SK-N-SH (cell line): ENCODE results near the gene EPM2A. TPM values are rescaled to one million over a fixed set of nuclear protein-coding genes. Genes with fewer than 3 reads are reported as not detected.
A peak's percentile ranks its signal among the peaks of the same experiment; 100 is the strongest.

Experiments used
- CTCF ChIA-PET: fragments of 300-600, 350-600 bp; formaldehyde crosslinking; extraction: SDS; loops from one replicate; lab custom pipeline; 2021; lab: Yijun Ruan, JAX
- POLR2A ChIA-PET: fragments of 350-600 bp; sonication (Branson Sonifier 250); formaldehyde crosslinking; extraction: SDS; loops from one replicate; lab custom pipeline; 2020; ENCODE audit warnings: antibody characterized with exemption, inconsistent platforms; lab: Yijun Ruan, JAX
- DNase-seq: peaks from one replicate; pipeline ENCODE4 v3.0.0; 2012
- H2AFZ ChIP-seq: fragments of 200-600 bp; sonication (generic); 2 replicates; pipeline ENCODE4 v1.8.1; 2016; ENCODE audit warnings: antibody characterized with exemption, mild to moderate bottlenecking, low read depth
- H3F3A ChIP-seq: fragments of 200-600 bp; sonication (generic); replicated peaks from 2 replicates; pipeline ENCODE3; 2016; ENCODE audit warnings: antibody characterized with exemption, mild to moderate bottlenecking; ENCODE audit not compliant: insufficient read depth
- H3K27ac ChIP-seq, 2 experiments: fragments of 200-500 bp in 1 of 2; fragments of 200-600 bp in 1 of 2; sonication (Bioruptor generic) in 1 of 2; sonication (generic), shearing (Covaris generic) in 1 of 2; 2 replicates each; pipeline versions ENCODE4 v1.5.1 to v1.6.1; 2014 to 2016; ENCODE audit warnings: low read depth in 2 of 2, inconsistent platforms in 1 of 2, low read length in 1 of 2, mild to moderate bottlenecking in 1 of 2, mixed read lengths in 1 of 2
- H3K27me3 ChIP-seq: fragments of 200-600 bp; sonication (generic), shearing (Covaris generic); 2 replicates; pipeline ENCODE4 v1.6.1; 2016; ENCODE audit warnings: mixed run types; ENCODE audit not compliant: insufficient read depth
- H3K36me3 ChIP-seq, 2 experiments: fragments of 200-500 bp in 1 of 2; fragments of 200-600 bp in 1 of 2; sonication (Bioruptor generic) in 1 of 2; sonication (generic) in 1 of 2; replicated peaks in 1 of 2; 2 replicates each; pipeline versions ENCODE3 to v1.5.1; 2014 to 2016; ENCODE audit warnings: low read length in 1 of 2, mild to moderate bottlenecking in 1 of 2; ENCODE audit not compliant: insufficient read depth in 2 of 2, control insufficient read depth in 1 of 2
- H3K4me1 ChIP-seq, 2 experiments: fragments of 200-500 bp in 1 of 2; fragments of 200-600 bp in 1 of 2; sonication (Bioruptor generic) in 1 of 2; sonication (generic), shearing (Covaris generic) in 1 of 2; 2 replicates each; pipeline versions ENCODE4 v1.5.1 to v1.6.1; 2014 to 2016; ENCODE audit warnings: low read depth in 1 of 2, low read length in 1 of 2, mixed run types in 1 of 2; ENCODE audit not compliant: insufficient read depth in 2 of 2, control insufficient read depth in 1 of 2
- H3K4me2 ChIP-seq: fragments of 200-600 bp; sonication (generic), shearing (Covaris generic); 2 replicates; pipeline ENCODE4 v1.6.1; 2017; ENCODE audit warnings: mixed run types
- H3K4me3 ChIP-seq, 2 experiments: fragments of 200-500 bp in 1 of 2; fragments of 200-600 bp in 1 of 2; sonication (Bioruptor generic) in 1 of 2; sonication (generic), shearing (Covaris generic) in 1 of 2; 2 replicates each; pipeline versions ENCODE4 v1.5.1 to v1.8.1; 2014 to 2016; ENCODE audit warnings: low read depth in 2 of 2, inconsistent platforms in 1 of 2, low read length in 1 of 2, mild to moderate bottlenecking in 1 of 2, mixed read lengths in 1 of 2, moderate library complexity in 1 of 2
- H3K79me2 ChIP-seq: fragments of 200-600 bp; sonication (generic); 2 replicates; pipeline ENCODE4 v1.8.1; 2017; ENCODE audit warnings: mild to moderate bottlenecking; ENCODE audit not compliant: insufficient read depth
- H3K9ac ChIP-seq: fragments of 200-600 bp; sonication (generic); 2 replicates; pipeline ENCODE4 v1.6.1; 2017; ENCODE audit warnings: mixed run types
- H3K9me2 ChIP-seq: fragments of 200-600 bp; sonication (generic); 2 replicates; pipeline ENCODE4 v1.6.1; 2017; ENCODE audit warnings: mixed run types
- H3K9me3 ChIP-seq: fragments of 200-600 bp; sonication (generic); 2 replicates; pipeline ENCODE4 v1.6.1; 2017; ENCODE audit warnings: mixed run types, mild to moderate bottlenecking, moderate library complexity
- H4K20me1 ChIP-seq: fragments of 200-600 bp; sonication (generic); 2 replicates; pipeline ENCODE4 v1.6.1; 2017; ENCODE audit warnings: mild to moderate bottlenecking, mixed run types; ENCODE audit not compliant: insufficient read depth
- CHD2 ChIP-seq: fragments of 150-350 bp; IDR thresholded peaks from 2 replicates; pipeline ENCODE4 v1.6.1; 2018; ENCODE audit warnings: low read length; ENCODE audit not compliant: partially characterized antibody
- ELF1 ChIP-seq: IDR thresholded peaks from 2 replicates; pipeline ENCODE4 v1.4.0; 2012
- EP300 ChIP-seq, 2 experiments: IDR thresholded peaks; 2 replicates each; pipeline versions ENCODE4 v1.4.0 to v1.6.1; 2012; ENCODE audit warnings: borderline replicate concordance in 1 of 2, low read depth in 1 of 2, low read length in 1 of 2
- FOXJ3 ChIP-seq: sonication (generic); formaldehyde crosslinking; IDR thresholded peaks from 2 replicates; pipeline ENCODE4 v1.5.1; 2020; ENCODE audit warnings: mild to moderate bottlenecking, missing genetic modification reagents
- FOXM1 ChIP-seq: IDR thresholded peaks from 2 replicates; pipeline ENCODE4 v1.4.0; 2012; ENCODE audit warnings: low read depth, mild to moderate bottlenecking
- GABPA ChIP-seq: IDR thresholded peaks from 2 replicates; pipeline ENCODE4 v1.4.0; 2012; ENCODE audit warnings: low read depth, mild to moderate bottlenecking
- GATA2 ChIP-seq: sonication (generic); formaldehyde crosslinking; IDR thresholded peaks from 2 replicates; pipeline ENCODE4 v1.5.0; 2020; ENCODE audit warnings: mild to moderate bottlenecking, missing genetic modification reagents
- MAX ChIP-seq: IDR thresholded peaks from 2 replicates; pipeline ENCODE4 v1.4.0; 2012; ENCODE audit warnings: low read depth
- PBX3 ChIP-seq: IDR thresholded peaks from 2 replicates; pipeline ENCODE4; 2012
- POLR2AphosphoS5 ChIP-seq: IDR thresholded peaks from 2 replicates; pipeline ENCODE4 v1.6.1; 2012; ENCODE audit warnings: low read depth, low read length
- RAD21 ChIP-seq: IDR thresholded peaks from 2 replicates; pipeline ENCODE4 v1.6.1; 2012; ENCODE audit warnings: mild to moderate bottlenecking, low read length
- RCOR1 ChIP-seq: fragments of 150-350 bp; IDR thresholded peaks from 2 replicates; pipeline ENCODE4 v1.6.1; 2017; ENCODE audit warnings: antibody characterized with exemption, low read length
- RXRA ChIP-seq: IDR thresholded peaks from 2 replicates; pipeline ENCODE4 v1.4.0; 2012; ENCODE audit warnings: low read depth, mild to moderate bottlenecking, borderline replicate concordance
- SIN3A ChIP-seq: IDR thresholded peaks from 2 replicates; pipeline ENCODE4 v1.6.1; 2012; ENCODE audit warnings: low read depth, mild to moderate bottlenecking, low read length, moderate library complexity, borderline replicate concordance
- SMC3 ChIP-seq: IDR thresholded peaks from 2 replicates; pipeline ENCODE4 v1.6.1; 2012; ENCODE audit warnings: low read depth, low read length, improper control_type of control experiment
- TCF12 ChIP-seq: IDR thresholded peaks from 2 replicates; pipeline ENCODE4 v1.4.0; 2012
- YY1 ChIP-seq: IDR thresholded peaks from 2 replicates; pipeline ENCODE4 v1.4.0; 2012; ENCODE audit warnings: low read depth, mild to moderate bottlenecking
- ZBTB33 ChIP-seq: IDR thresholded peaks from 2 replicates; pipeline ENCODE4 v1.4.0; 2012; ENCODE audit warnings: low read depth, borderline replicate concordance
- WGBS: methylation state at CpG from one replicate; pipeline ENCODE4 v1.1.6; 2017; ENCODE audit warnings: low lambda C conversion rate; 5-methylcytosine and 5-hydroxymethylcytosine counted together
- polyA plus RNA-seq, 3 experiments: library from polyadenylated mRNA; depleted of rRNA; stranded (reverse); fragments of >200 nt; gene quantifications; 2 replicates each; pipeline ENCODE4 v1.2.3, GENCODE V29; 2012
- TF ChIP-seq, protein P1 (sequence below): fragments of 150-350 bp; IDR thresholded peaks from 2 replicates; pipeline ENCODE4 v1.6.1; 2017; ENCODE audit warnings: antibody characterized with exemption, low read length, low read depth, borderline replicate concordance
- TF ChIP-seq, protein P2 (sequence below): fragments of 200-600 bp; sonication (generic); IDR thresholded peaks from 2 replicates; pipeline ENCODE4 v1.6.1; 2017; ENCODE audit warnings: antibody characterized with exemption, mild to moderate bottlenecking, moderate library complexity

The EPM2A gene
- polyA plus RNA-seq, 1 of the 3 experiments (the other 2 are of a cell fraction), result 2.7 TPM

DNA sequence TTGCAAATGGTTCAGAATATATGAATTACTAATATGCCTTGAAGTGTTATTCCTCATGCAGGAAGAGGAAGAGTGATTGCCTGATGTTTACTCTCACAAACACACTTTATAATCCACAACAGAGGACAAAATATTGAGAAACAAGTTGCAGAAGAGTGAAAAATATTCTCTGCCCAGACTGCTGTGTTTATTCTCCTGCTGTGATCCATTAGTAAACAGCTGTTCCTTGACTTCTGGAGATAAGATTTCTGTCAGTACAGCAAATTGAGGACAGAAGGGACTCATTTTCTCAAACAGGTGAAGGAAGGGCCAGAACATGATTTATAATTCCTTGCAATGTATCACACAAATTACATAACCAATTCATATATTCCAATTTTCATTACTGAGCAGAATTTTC lies 148.0 kb downstream of the EPM2A start:
- Histone ChIP-seq H3K36me3 (no peaks in the 10 kb centered on the region), H3K79me2 (no peaks in the 10 kb centered on the region), H2AFZ (no peak overlapping the region), H3F3A (no peaks in the 10 kb centered on the region), H3K4me3 (no peak overlapping the region), H3K9ac (no peak overlapping the region), H3K27me3 (no peaks in the 10 kb centered on the region), H3K4me1 (peaks cover 0 to 2% of the 10 kb centered on the region in 2 experiments; a peak in 2 of 4 replicates), H3K27ac (no peak overlapping the region), H3K9me3 (no peaks in the 10 kb centered on the region), H4K20me1 (no peaks in the 10 kb centered on the region), H3K4me2 (no peak overlapping the region), H3K9me2 (no peaks in the 10 kb centered on the region)
- ChIA-PET CTCF (no interaction called here), POLR2A (no interaction called here)
- DNase-seq, result peak; percentile 9
- no peak for TF ChIP-seq PBX3
- TF ChIP-seq POLR2AphosphoS5, result no peak
- TF ChIP-seq, protein P1, sequence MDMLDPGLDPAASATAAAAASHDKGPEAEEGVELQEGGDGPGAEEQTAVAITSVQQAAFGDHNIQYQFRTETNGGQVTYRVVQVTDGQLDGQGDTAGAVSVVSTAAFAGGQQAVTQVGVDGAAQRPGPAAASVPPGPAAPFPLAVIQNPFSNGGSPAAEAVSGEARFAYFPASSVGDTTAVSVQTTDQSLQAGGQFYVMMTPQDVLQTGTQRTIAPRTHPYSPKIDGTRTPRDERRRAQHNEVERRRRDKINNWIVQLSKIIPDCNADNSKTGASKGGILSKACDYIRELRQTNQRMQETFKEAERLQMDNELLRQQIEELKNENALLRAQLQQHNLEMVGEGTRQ, result no peak
- no peak for TF ChIP-seq TCF12
- TF ChIP-seq YY1, result no peak
- TF ChIP-seq EP300 (IDR thresholded peaks at IDR 0.05; ENCODE audit: borderline replicate concordance in 1 of 2, low read depth in 1 of 2, low read length in 1 of 2), result peak in 1 of 2 experiments; percentile 22; a peak in 1 of 4 replicates
- no peak for TF ChIP-seq SMC3
- TF ChIP-seq FOXJ3 (CRISPR knock-in tag), result 0 out of 2 replicates have a peak, but pooled peaks have one; percentile 35
- peak; percentile 56; the same call in 1 of the 2 replicates for TF ChIP-seq GATA2
- TF ChIP-seq RAD21, result no peak
- TF ChIP-seq FOXM1, result no peak
- no peak for TF ChIP-seq ZBTB33

GRCh38 chr6:145583753-145584152 lies 151.6 kb downstream of the EPM2A start:
- Histone ChIP-seq H2AFZ (no peak overlapping the region), H3K9me3 (no peaks in the 10 kb centered on the region), H3K9ac (no peak overlapping the region), H3K4me1 (peaks cover 0 to under 1% of the 10 kb centered on the region in 2 experiments; a peak in 2 of 4 replicates), H3K27me3 (no peaks in the 10 kb centered on the region), H3K79me2 (no peaks in the 10 kb centered on the region), H3K9me2 (no peaks in the 10 kb centered on the region), H3F3A (no peaks in the 10 kb centered on the region), H3K4me3 (no peak overlapping the region), H3K27ac (no peak overlapping the region), H3K4me2 (no peak overlapping the region), H3K36me3 (no peaks in the 10 kb centered on the region), H4K20me1 (no peaks in the 10 kb centered on the region)
- POLR2A ChIA-PET, result no interaction called here
- CTCF ChIA-PET, result no interaction called here
- TF ChIP-seq CHD2, result no peak
- TF ChIP-seq GATA2, result no peak
- TF ChIP-seq MAX, result no peak
- TF ChIP-seq ELF1, result no peak
- TF ChIP-seq RXRA, result no peak
- TF ChIP-seq SIN3A, result no peak
- TF ChIP-seq RAD21, result no peak
- no peak for TF ChIP-seq GABPA
- TF ChIP-seq, protein P2, sequence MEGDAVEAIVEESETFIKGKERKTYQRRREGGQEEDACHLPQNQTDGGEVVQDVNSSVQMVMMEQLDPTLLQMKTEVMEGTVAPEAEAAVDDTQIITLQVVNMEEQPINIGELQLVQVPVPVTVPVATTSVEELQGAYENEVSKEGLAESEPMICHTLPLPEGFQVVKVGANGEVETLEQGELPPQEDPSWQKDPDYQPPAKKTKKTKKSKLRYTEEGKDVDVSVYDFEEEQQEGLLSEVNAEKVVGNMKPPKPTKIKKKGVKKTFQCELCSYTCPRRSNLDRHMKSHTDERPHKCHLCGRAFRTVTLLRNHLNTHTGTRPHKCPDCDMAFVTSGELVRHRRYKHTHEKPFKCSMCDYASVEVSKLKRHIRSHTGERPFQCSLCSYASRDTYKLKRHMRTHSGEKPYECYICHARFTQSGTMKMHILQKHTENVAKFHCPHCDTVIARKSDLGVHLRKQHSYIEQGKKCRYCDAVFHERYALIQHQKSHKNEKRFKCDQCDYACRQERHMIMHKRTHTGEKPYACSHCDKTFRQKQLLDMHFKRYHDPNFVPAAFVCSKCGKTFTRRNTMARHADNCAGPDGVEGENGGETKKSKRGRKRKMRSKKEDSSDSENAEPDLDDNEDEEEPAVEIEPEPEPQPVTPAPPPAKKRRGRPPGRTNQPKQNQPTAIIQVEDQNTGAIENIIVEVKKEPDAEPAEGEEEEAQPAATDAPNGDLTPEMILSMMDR, result no peak
- TF ChIP-seq RCOR1, result no peak
- no peak for DNase-seq
- WGBS, result 66% methylated on average over 3 of the region's 3 CpGs
